ENCODE data around the gene NKX2-1.

NKX2-1 gene

DNA sequence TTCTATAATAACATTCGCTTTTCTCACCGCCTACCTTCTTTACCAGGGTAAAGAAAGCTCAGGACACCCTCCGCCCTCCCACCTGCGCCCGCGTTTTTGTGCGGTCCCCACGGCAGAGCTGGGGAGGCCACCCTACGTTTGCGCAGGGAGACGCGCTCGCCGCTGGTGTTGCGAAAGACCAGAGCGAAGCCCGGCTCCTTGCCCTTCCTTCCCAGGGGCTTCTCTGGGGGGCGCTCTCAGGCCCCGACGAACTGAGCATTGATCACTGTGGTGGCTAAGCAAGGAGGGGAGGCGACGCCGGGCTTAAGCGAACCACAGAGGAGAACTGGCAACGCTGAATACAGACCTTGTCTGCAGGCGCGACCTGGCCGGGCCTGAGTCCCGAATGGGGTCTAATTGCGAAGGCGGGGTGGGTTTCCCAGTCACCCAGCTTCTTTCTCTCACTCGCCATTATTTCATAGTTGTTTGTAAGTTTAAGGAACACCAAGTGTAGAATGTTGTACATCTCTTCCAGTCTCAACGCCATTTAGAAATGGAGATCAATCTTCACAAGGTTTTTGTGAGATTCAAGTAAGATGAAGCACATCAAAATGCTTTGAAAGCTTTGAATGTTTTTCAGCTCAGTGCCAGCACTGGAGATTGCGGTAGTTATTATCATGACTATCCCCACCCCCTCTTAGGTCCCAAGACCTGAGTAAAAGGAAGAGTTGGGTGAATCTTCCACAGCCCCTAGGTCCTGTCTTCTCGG lies 1.7 kb upstream of the NKX2-1 start:
- H3K4me3 ChIP-seq (ENCODE audit: low read depth, low read length): no peak overlapping the region
- TF ChIP-seq, protein P1, sequence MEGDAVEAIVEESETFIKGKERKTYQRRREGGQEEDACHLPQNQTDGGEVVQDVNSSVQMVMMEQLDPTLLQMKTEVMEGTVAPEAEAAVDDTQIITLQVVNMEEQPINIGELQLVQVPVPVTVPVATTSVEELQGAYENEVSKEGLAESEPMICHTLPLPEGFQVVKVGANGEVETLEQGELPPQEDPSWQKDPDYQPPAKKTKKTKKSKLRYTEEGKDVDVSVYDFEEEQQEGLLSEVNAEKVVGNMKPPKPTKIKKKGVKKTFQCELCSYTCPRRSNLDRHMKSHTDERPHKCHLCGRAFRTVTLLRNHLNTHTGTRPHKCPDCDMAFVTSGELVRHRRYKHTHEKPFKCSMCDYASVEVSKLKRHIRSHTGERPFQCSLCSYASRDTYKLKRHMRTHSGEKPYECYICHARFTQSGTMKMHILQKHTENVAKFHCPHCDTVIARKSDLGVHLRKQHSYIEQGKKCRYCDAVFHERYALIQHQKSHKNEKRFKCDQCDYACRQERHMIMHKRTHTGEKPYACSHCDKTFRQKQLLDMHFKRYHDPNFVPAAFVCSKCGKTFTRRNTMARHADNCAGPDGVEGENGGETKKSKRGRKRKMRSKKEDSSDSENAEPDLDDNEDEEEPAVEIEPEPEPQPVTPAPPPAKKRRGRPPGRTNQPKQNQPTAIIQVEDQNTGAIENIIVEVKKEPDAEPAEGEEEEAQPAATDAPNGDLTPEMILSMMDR (conservative IDR thresholded peaks at IDR 0.05; ENCODE audit: low read depth, low read length): no peak
- no peak for DNase-seq (ENCODE audit: low read depth)

- DNase-seq (ENCODE audit: low read depth): peak; percentile 14
- TF ChIP-seq, protein P1 (conservative IDR thresholded peaks at IDR 0.05; ENCODE audit: low read depth, low read length): peak; percentile 7
- H3K4me3 ChIP-seq (ENCODE audit: low read depth, low read length): no peak overlapping the region
Observed at GRCh38 chr14:36520601-36521525, 831 bp upstream of the NKX2-1 start.

DNA sequence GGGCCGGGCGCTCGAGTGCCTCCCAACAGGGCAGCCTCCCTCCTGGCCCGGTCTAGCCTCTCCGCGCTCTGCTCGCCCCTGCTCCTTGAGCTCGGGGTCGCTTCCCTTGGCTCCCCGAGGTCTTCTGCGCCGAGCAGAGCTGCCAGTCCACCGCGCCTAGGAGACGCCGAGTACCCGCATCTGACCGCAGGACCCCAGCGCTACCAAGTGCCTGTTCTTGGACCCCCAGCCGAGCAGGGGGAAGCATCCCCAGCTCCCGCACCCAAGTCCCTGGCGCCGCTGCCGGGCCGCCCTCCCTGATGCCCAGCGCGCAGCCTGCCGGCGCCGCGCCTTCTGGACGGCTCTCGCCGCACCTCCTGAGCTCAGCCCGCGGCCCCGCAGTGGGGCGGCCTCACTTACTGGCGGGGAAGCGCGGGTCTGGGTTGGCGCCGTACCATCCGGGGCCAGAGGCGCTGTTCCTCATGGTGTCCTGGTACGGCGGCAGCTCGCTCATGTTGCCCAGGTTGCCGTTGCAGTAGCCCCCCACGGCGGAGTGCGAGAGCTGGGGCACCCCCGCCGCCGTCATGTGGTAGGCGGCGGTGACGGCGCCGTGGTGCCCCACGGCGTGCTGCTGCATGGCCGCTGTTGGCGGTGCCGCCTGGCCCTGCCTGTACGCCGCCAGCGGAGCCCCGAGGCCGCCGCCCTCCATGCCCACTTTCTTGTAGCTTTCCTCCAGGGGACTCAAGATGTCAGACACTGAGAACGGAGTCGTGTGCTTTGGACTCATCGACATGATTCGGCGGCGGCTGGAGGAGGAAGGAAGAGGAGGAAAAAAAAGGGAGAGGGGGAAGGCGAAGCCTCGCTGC lies 1.2 kb downstream of the NKX2-1 start:
- no peak for DNase-seq (ENCODE audit: low read depth)
- no peak overlapping the region for H3K4me3 ChIP-seq (ENCODE audit: low read depth, low read length)
- TF ChIP-seq, protein P1 (conservative IDR thresholded peaks at IDR 0.05; ENCODE audit: low read depth, low read length): no peak

GRCh38 chr14:36518031-36518585 lies 1.9 kb downstream of the NKX2-1 start:
- no peak for DNase-seq (ENCODE audit: low read depth)
- TF ChIP-seq, protein P1 (conservative IDR thresholded peaks at IDR 0.05; ENCODE audit: low read depth, low read length): no peak
- H3K4me3 ChIP-seq (ENCODE audit: low read depth, low read length): no peak overlapping the region

- TF ChIP-seq, protein P1 (conservative IDR thresholded peaks at IDR 0.05; ENCODE audit: low read depth, low read length): no peak
- DNase-seq (ENCODE audit: low read depth): no peak
- no peak overlapping the region for H3K4me3 ChIP-seq (ENCODE audit: low read depth, low read length)
Observed at GRCh38 chr14:36517242-36518030, 2.6 kb downstream of the NKX2-1 start.
